Activated CD4-positive, alpha-beta T cell treated with anti-CD3 and anti-CD28 coated beads, Interleukin-2, amount 10 ng/mL, durations not matched to agents 7 days and 5 days (primary cell): ENCODE measurements around the gene SARS1. TPM values are rescaled to one million over a fixed set of nuclear protein-coding genes. Genes with fewer than 3 reads are reported as not detected.

Experiments used
- CTCF ChIA-PET: fragments of 350-600 bp; sonication (Branson Sonifier 250); formaldehyde crosslinking; loops from one replicate; lab custom pipeline; 2021; ENCODE audit warnings: antibody characterized with exemption; lab: Charles Lee
- POLR2A ChIA-PET: fragments of 350-600 bp; sonication (Branson Sonifier 250); formaldehyde crosslinking; loops from one replicate; lab custom pipeline; 2021; ENCODE audit warnings: antibody characterized with exemption; lab: Charles Lee
- DNase-seq: peaks from one replicate; pipeline ENCODE4 v3.0.0-alpha.2; 2020
- H3K27ac Mint-ChIP-seq: one replicate; pipeline ENCODE4 v1.8.0; 2021; ENCODE audit warnings: mild to moderate bottlenecking, moderate library complexity, mixed read lengths
- H3K27me3 Mint-ChIP-seq: one replicate; pipeline ENCODE4 v1.8.0; 2021; ENCODE audit warnings: mixed read lengths
- H3K36me3 Mint-ChIP-seq: one replicate; pipeline ENCODE4 v1.8.0; 2021; ENCODE audit warnings: low read depth, mixed read lengths
- H3K4me1 Mint-ChIP-seq: one replicate; pipeline ENCODE4 v1.8.0; 2021; ENCODE audit warnings: mixed read lengths
- H3K4me3 Mint-ChIP-seq: one replicate; pipeline ENCODE4 v1.8.0; 2021; ENCODE audit warnings: mild to moderate bottlenecking, moderate library complexity, mixed read lengths
- H3K9me3 Mint-ChIP-seq: one replicate; pipeline ENCODE4 v1.8.0; 2021; ENCODE audit warnings: mixed read lengths
- total RNA-seq, 2 experiments: library from RNA; stranded (reverse); gene quantifications; one replicate each; pipeline ENCODE4 v1.2.3, GENCODE V29; 2021

SARS1 gene
- total RNA-seq, 2 experiments from 2014 or later = 138 to 140 TPM

- ChIA-PET CTCF (interaction anchor here (1.2 to 2.0 kb wide), 5 partner anchors 13 to 283 kb away, joined by 3 to 7 read pairs (median 4); partner anchors contain the start of genes PSRC1 and SORT1), POLR2A (no interaction called here)
- H3K27ac Mint-ChIP-seq = peak within 1 kb of the TSS; percentile 31
- H3K36me3 Mint-ChIP-seq = no peaks in the 10 kb centered on the region
- H3K4me1 Mint-ChIP-seq = peaks cover 4% of the 10 kb centered on the region
- no peaks in the 10 kb centered on the region for H3K9me3 Mint-ChIP-seq
- peak within 1 kb of the TSS; percentile 63 for H3K4me3 Mint-ChIP-seq
- peaks cover 12% of the 10 kb centered on the region for H3K27me3 Mint-ChIP-seq
- peak; percentile 69 for DNase-seq
These were observed 35.3 kb downstream of the SARS1 start, which contains the start of gene CELSR2 for GRCh38 chr1:109248797-109249629. TSS of gene CELSR2 (plus strand) at chr1:109249539. CDS start at chr1:109250080, 541 bp downstream.

DNA sequence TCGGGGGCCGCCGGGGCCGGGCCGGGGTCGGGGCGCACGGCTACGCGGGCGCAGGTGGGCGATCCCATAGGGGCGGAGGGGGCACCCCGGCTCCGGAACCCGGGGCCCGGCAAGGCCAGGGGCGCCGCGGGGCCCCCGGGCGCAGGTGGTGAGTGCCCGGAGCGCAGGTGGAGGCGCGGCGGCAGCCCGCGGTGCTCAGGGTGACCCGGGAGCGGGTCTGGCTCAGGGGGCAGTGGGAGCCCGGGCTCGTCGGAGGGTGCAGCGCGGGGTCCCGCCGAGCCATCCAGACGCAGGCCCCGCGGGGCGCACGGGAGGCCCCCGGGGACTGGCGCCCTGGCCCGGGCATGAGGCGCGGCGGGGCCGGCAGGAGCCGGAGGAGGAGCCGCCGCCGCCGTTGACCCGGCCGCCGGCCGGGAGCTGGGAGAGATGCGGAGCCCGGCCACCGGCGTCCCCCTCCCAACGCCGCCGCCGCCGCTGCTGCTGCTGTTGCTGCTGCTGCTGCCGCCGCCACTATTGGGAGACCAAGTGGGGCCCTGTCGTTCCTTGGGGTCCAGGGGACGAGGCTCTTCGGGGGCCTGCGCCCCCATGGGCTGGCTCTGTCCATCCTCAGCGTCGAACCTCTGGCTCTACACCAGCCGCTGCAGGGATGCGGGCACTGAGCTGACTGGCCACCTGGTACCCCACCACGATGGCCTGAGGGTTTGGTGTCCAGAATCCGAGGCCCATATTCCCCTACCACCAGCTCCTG, 36.1 kb downstream of the SARS1 start:
- DNase-seq = no peak
- peaks cover 4% of the 10 kb centered on the region for H3K4me1 Mint-ChIP-seq
- no peaks in the 10 kb centered on the region for H3K36me3 Mint-ChIP-seq
- H3K9me3 Mint-ChIP-seq = no peaks in the 10 kb centered on the region
- ChIA-PET CTCF (interaction anchor here (1.0 to 1.7 kb wide), 6 partner anchors 11 to 282 kb away, joined by 3 to 4 read pairs (median 4); partner anchors contain the start of genes PSRC1 and SORT1), POLR2A (no interaction called here)
- peak overlapping the region; percentile 62 for H3K4me3 Mint-ChIP-seq
- H3K27ac Mint-ChIP-seq = no peak overlapping the region
- peaks cover 7% of the 10 kb centered on the region for H3K27me3 Mint-ChIP-seq

- POLR2A ChIA-PET = no interaction called here
- peaks cover 4% of the 10 kb centered on the region for H3K4me1 Mint-ChIP-seq
- H3K4me3 Mint-ChIP-seq = peak overlapping the region; percentile 62
- DNase-seq = no peak
- CTCF ChIA-PET = interaction anchor here (0.6 to 2.2 kb wide), 7 partner anchors 11 to 252 kb away, joined by 3 to 10 read pairs (median 4); partner anchors contain the start of genes PSRC1 and SORT1
- H3K27me3 Mint-ChIP-seq = peaks cover 6% of the 10 kb centered on the region
- H3K27ac Mint-ChIP-seq = no peak overlapping the region
- no peaks in the 10 kb centered on the region for H3K36me3 Mint-ChIP-seq
- H3K9me3 Mint-ChIP-seq = no peaks in the 10 kb centered on the region
These were observed 36.9 kb downstream of the SARS1 start for GRCh38 chr1:109250454-109251276.

- H3K9me3 Mint-ChIP-seq = no peaks in the 10 kb centered on the region
- ChIA-PET CTCF (interaction anchor here (0.6 to 4.0 kb wide), 4 partner anchors 12 to 281 kb away, joined by 4 to 14 read pairs (median 7); no protein-coding TSS in a partner anchor), POLR2A (no interaction called here)
- H3K4me1 Mint-ChIP-seq = peaks cover 4% of the 10 kb centered on the region
- H3K36me3 Mint-ChIP-seq = no peaks in the 10 kb centered on the region
- H3K27ac Mint-ChIP-seq = no peak overlapping the region
- H3K27me3 Mint-ChIP-seq = peaks cover 4% of the 10 kb centered on the region
- no peak overlapping the region for H3K4me3 Mint-ChIP-seq
- no peak for DNase-seq
These were observed 37.8 kb downstream of the SARS1 start for GRCh38 chr1:109251277-109252166.

DNA sequence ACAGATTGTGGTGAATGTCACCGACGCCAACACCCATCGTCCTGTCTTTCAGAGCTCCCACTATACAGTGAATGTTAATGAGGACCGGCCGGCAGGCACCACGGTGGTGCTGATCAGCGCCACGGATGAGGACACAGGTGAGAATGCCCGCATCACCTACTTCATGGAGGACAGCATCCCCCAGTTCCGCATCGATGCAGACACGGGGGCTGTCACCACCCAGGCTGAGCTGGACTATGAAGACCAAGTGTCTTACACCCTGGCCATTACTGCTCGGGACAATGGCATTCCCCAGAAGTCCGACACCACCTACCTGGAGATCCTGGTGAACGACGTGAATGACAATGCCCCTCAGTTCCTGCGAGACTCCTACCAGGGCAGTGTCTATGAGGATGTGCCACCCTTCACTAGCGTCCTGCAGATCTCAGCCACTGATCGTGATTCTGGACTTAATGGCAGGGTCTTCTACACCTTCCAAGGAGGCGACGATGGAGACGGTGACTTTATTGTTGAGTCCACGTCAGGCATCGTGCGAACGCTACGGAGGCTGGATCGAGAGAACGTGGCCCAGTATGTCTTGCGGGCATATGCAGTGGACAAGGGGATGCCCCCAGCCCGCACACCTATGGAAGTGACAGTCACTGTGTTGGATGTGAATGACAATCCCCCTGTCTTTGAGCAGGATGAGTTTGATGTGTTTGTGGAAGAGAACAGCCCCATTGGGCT, 38.6 kb downstream of the SARS1 start:
- H3K27me3 Mint-ChIP-seq = peaks cover 2% of the 10 kb centered on the region
- no peak overlapping the region for H3K4me3 Mint-ChIP-seq
- no peaks in the 10 kb centered on the region for H3K36me3 Mint-ChIP-seq
- peaks cover 5% of the 10 kb centered on the region for H3K4me1 Mint-ChIP-seq
- no peaks in the 10 kb centered on the region for H3K9me3 Mint-ChIP-seq
- no peak for DNase-seq
- H3K27ac Mint-ChIP-seq = no peak overlapping the region
- ChIA-PET POLR2A (no interaction called here), CTCF (interaction anchor here (1.8 to 4.0 kb wide), 3 partner anchors 12 to 280 kb away, joined by 7 to 14 read pairs (median 10); no protein-coding TSS in a partner anchor)

GRCh38 chr1:109252893-109253802, 39.4 kb downstream of the SARS1 start:
- peaks cover 6% of the 10 kb centered on the region for H3K4me1 Mint-ChIP-seq
- peaks cover 2% of the 10 kb centered on the region for H3K27me3 Mint-ChIP-seq
- CTCF ChIA-PET = interaction anchor here (0.9 to 4.0 kb wide), 7 partner anchors 11 to 293 kb away, joined by 3 to 14 read pairs (median 4); no protein-coding TSS in a partner anchor
- POLR2A ChIA-PET = no interaction called here
- no peak for DNase-seq
- no peaks in the 10 kb centered on the region for H3K9me3 Mint-ChIP-seq
- H3K27ac Mint-ChIP-seq = no peak overlapping the region
- no peaks in the 10 kb centered on the region for H3K36me3 Mint-ChIP-seq
- no peak overlapping the region for H3K4me3 Mint-ChIP-seq

GRCh38 chr1:109253803-109254620, 40.3 kb downstream of the SARS1 start:
- CTCF ChIA-PET = interaction anchor here (1.0 to 4.0 kb wide), 7 partner anchors 10 to 292 kb away, joined by 3 to 14 read pairs (median 4); no protein-coding TSS in a partner anchor
- H3K36me3 Mint-ChIP-seq = no peaks in the 10 kb centered on the region
- H3K4me3 Mint-ChIP-seq = no peak overlapping the region
- no peak overlapping the region for H3K27ac Mint-ChIP-seq
- POLR2A ChIA-PET = no interaction called here
- no peak for DNase-seq
- H3K4me1 Mint-ChIP-seq = peaks cover 5% of the 10 kb centered on the region
- no peaks in the 10 kb centered on the region for H3K9me3 Mint-ChIP-seq
- H3K27me3 Mint-ChIP-seq = peaks cover 2% of the 10 kb centered on the region

GRCh38 chr1:109254621-109255096, 40.9 kb downstream of the SARS1 start:
- Mint-ChIP-seq H3K4me1 (peaks cover 2% of the 10 kb centered on the region), H3K27ac (no peak overlapping the region), H3K9me3 (no peaks in the 10 kb centered on the region), H3K4me3 (no peak overlapping the region), H3K36me3 (no peaks in the 10 kb centered on the region), H3K27me3 (peaks cover 2% of the 10 kb centered on the region)
- no peak for DNase-seq
- ChIA-PET CTCF (interaction anchor here (0.6 to 4.0 kb wide), 7 partner anchors 9 to 291 kb away, joined by 3 to 14 read pairs (median 3); no protein-coding TSS in a partner anchor), POLR2A (no interaction called here)

- no peaks in the 10 kb centered on the region for H3K36me3 Mint-ChIP-seq
- H3K27ac Mint-ChIP-seq = no peak overlapping the region
- peaks cover 2% of the 10 kb centered on the region for H3K27me3 Mint-ChIP-seq
- ChIA-PET POLR2A (no interaction called here), CTCF (interaction anchor here (0.6 to 4.0 kb wide), 6 partner anchors 9 to 287 kb away, joined by 3 to 14 read pairs (median 3); no protein-coding TSS in a partner anchor)
- H3K4me3 Mint-ChIP-seq = no peak overlapping the region
- DNase-seq = no peak
- H3K4me1 Mint-ChIP-seq = peaks cover 2% of the 10 kb centered on the region
- H3K9me3 Mint-ChIP-seq = no peaks in the 10 kb centered on the region
These were observed 41.5 kb downstream of the SARS1 start for GRCh38 chr1:109255097-109255651.
